Neural cell (in vitro differentiated cells): Measurements from ENCODE around the gene SND1. TPM values are rescaled to one million over a fixed set of nuclear protein-coding genes. Genes with fewer than 3 reads are reported as not detected.

Experiments
- H2AFZ ChIP-seq: fragments of 200-600, 300-800 bp; sonication (generic), shearing (Covaris generic); 2 replicates; pipeline ENCODE4 v1.6.0; 2014; ENCODE audit warnings: low read depth, mild to moderate bottlenecking, antibody characterized with exemption, low read length, moderate library complexity
- H3F3A ChIP-seq: fragments of 200-600 bp; shearing (Covaris generic); 2 replicates; pipeline ENCODE4 v1.6.1; 2016; ENCODE audit warnings: mild to moderate bottlenecking, moderate library complexity, mixed read lengths, antibody characterized with exemption, low read length; ENCODE audit not compliant: insufficient read depth, poor library complexity, severe bottlenecking
- H3K27ac ChIP-seq: fragments of 200-600, 300-800 bp; sonication (generic), shearing (Covaris generic); 2 replicates; pipeline ENCODE4 v1.5.1; 2014; ENCODE audit warnings: mild to moderate bottlenecking, low read length, moderate library complexity
- H3K27me3 ChIP-seq: fragments of 300-800, 200-600 bp; sonication (generic), shearing (Covaris generic); 2 replicates; pipeline ENCODE4 v1.6.0; 2014; ENCODE audit warnings: mild to moderate bottlenecking, low read depth, low read length, moderate library complexity; ENCODE audit not compliant: insufficient read depth
- H3K36me3 ChIP-seq: fragments of 300-800, 200-600 bp; sonication (generic), shearing (Covaris generic); 2 replicates; pipeline ENCODE4 v1.5.1; 2014; ENCODE audit warnings: mild to moderate bottlenecking, antibody characterized with exemption, low read length, moderate library complexity; ENCODE audit not compliant: insufficient read depth
- H3K4me2 ChIP-seq: fragments of 300-800, 200-600 bp; sonication (generic), shearing (Covaris generic); 2 replicates; pipeline ENCODE4 v1.6.0; 2014; ENCODE audit warnings: mild to moderate bottlenecking, low read length
- H3K4me3 ChIP-seq: fragments of 300-800, 200-600 bp; sonication (generic), shearing (Covaris generic); 2 replicates; pipeline ENCODE4 v1.5.1; 2014; ENCODE audit warnings: mild to moderate bottlenecking, low read length, moderate library complexity
- H3K79me2 ChIP-seq: fragments of 200-600 bp; shearing (Covaris generic); replicated peaks from 2 replicates; pipeline ENCODE4 v1.6.0; 2014; ENCODE audit warnings: mild to moderate bottlenecking, low read length, moderate library complexity; ENCODE audit not compliant: insufficient read depth
- H3K9ac ChIP-seq: fragments of 300-800, 200-600 bp; sonication (generic), shearing (Covaris generic); 2 replicates; pipeline ENCODE4 v1.6.1; 2016; ENCODE audit warnings: mild to moderate bottlenecking, low read length, mixed read lengths
- H3K9me2 ChIP-seq: fragments of 200-600 bp; shearing (Covaris generic); 2 replicates; pipeline ENCODE4 v1.6.1; 2016; ENCODE audit warnings: mild to moderate bottlenecking, low read length, mixed read lengths; ENCODE audit not compliant: insufficient read depth
- H3K9me3 ChIP-seq: fragments of 200-600, 300-800 bp; sonication (generic), shearing (Covaris generic); 2 replicates; pipeline ENCODE4 v1.6.1; 2016; ENCODE audit warnings: mild to moderate bottlenecking, mixed run types, low read length, moderate library complexity, mixed read lengths
- H4K20me1 ChIP-seq: fragments of 200-600 bp; shearing (Covaris generic); 2 replicates; pipeline ENCODE4 v1.6.1; 2016; ENCODE audit warnings: mild to moderate bottlenecking, mixed run types; ENCODE audit not compliant: insufficient read depth
- EZH2 ChIP-seq: fragments of 200-600, 300-800 bp; shearing (Covaris generic), sonication (generic); IDR thresholded peaks from 2 replicates; pipeline ENCODE4 v1.6.1; 2014; ENCODE audit warnings: antibody characterized with exemption, low read length, borderline replicate concordance, mild to moderate bottlenecking; ENCODE audit not compliant: insufficient read depth, poor library complexity, severe bottlenecking
- MXI1 ChIP-seq: fragments of 450-650 bp; conservative IDR thresholded peaks from 2 replicates; pipeline ENCODE4 v1.6.1; 2014; ENCODE audit warnings: antibody characterized with exemption, mild to moderate bottlenecking; ENCODE audit not compliant: poor library complexity, severe bottlenecking
- RAD21 ChIP-seq: fragments of 450-650 bp; conservative IDR thresholded peaks from 2 replicates; pipeline ENCODE4 v1.6.1; 2014; ENCODE audit warnings: antibody characterized with exemption, mild to moderate bottlenecking, moderate library complexity
- SMC3 ChIP-seq: fragments of 450-650 bp; conservative IDR thresholded peaks from 2 replicates; pipeline ENCODE4 v1.6.1; 2014; ENCODE audit warnings: antibody characterized with exemption, mild to moderate bottlenecking, moderate library complexity; ENCODE audit not compliant: poor library complexity
- TAF1 ChIP-seq: IDR thresholded peaks from 2 replicates; pipeline ENCODE4 v1.6.1; 2012; ENCODE audit warnings: low read depth
- polyA plus RNA-seq: library from polyadenylated mRNA; depleted of rRNA; stranded (reverse); fragments of >200 nt; gene quantifications from 2 replicates; pipeline ENCODE4 v1.2.3, GENCODE V29; 2014
- TF ChIP-seq, protein P1 (sequence below): IDR thresholded peaks from 2 replicates; pipeline ENCODE4 v1.6.1; 2012; ENCODE audit warnings: borderline replicate concordance

Gene SND1
- polyA plus RNA-seq, 1 donor from 2014 or later: 37.4 TPM

DNA sequence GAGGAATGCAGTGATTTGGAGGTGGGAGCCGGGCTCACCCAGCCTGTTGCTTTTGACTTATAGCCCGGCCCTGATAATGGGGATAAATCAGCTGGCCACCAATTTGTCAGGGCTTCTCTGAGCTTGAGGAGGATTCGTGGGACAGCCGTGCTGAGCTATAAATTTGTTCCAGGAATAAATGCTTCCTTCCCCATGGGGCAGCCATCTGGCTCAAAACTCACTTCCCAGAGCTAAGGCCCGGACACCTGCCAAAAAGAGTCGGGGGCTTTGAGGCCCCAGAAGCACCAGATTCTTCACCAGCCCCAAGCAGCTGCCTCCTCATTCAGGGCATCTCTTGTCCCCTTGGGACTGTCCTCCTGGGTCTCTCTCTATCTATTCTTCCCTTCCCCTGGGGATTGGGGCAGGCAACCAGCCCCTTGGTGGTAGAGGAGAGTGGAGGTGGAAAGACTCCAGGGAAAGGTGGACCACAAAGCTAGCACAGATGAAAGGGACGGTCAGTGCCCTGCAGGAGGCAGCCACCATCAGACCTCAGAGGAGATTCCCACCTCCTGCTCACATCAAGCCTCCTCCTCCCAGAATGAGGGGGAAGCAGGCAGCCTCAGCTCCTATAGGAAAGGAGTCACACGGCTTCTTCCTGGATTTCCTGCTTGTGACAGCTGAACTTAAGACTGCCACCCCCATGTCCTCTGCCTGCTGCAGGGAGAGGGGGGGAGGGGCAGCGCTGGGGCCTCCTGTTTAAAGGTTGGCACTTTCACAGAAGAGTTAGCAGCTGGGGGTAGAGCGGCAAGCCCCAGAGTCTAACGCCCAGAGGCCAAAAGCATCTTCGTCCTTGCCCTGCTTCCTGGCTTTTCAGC, 423.5 kb downstream of the SND1 start:
- H3K27ac ChIP-seq: no peak overlapping the region

DNA sequence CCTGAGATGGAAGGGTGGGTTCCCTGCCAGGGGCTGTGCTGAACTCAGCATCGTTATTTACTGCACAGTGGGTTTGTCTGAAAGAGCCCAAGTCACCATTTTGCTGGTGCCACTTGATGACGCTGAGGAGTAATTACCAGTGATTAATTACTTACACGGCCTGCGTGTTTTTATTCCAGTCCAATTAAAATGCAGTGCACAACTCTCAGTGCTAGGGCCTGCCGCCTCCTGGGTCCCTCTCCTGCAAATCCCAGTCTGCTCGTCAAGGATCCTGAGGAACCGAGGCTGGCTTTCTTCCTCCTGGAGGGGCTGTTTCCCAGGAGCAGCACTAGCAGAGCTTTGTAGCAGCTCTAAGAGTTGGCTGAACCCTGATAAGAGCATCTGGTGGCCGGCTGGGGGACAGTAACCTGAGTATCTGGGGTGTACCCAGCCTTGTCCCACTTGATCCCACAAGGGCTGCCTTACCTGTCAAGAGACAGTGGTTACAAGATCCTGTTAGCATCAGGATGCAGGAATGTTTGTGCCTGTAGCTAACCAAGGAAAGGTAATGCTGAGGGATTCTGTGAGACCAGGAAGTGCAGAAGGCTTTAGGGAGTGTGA, 424.3 kb downstream of the SND1 start:
- no peak overlapping the region for H3K9ac ChIP-seq
- no peak overlapping the region for H3K4me3 ChIP-seq
- no peak for TF ChIP-seq EZH2
- TF ChIP-seq, protein P1, sequence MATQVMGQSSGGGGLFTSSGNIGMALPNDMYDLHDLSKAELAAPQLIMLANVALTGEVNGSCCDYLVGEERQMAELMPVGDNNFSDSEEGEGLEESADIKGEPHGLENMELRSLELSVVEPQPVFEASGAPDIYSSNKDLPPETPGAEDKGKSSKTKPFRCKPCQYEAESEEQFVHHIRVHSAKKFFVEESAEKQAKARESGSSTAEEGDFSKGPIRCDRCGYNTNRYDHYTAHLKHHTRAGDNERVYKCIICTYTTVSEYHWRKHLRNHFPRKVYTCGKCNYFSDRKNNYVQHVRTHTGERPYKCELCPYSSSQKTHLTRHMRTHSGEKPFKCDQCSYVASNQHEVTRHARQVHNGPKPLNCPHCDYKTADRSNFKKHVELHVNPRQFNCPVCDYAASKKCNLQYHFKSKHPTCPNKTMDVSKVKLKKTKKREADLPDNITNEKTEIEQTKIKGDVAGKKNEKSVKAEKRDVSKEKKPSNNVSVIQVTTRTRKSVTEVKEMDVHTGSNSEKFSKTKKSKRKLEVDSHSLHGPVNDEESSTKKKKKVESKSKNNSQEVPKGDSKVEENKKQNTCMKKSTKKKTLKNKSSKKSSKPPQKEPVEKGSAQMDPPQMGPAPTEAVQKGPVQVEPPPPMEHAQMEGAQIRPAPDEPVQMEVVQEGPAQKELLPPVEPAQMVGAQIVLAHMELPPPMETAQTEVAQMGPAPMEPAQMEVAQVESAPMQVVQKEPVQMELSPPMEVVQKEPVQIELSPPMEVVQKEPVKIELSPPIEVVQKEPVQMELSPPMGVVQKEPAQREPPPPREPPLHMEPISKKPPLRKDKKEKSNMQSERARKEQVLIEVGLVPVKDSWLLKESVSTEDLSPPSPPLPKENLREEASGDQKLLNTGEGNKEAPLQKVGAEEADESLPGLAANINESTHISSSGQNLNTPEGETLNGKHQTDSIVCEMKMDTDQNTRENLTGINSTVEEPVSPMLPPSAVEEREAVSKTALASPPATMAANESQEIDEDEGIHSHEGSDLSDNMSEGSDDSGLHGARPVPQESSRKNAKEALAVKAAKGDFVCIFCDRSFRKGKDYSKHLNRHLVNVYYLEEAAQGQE: no peak
- H3K79me2 ChIP-seq: no peaks in the 10 kb centered on the region
- H3F3A ChIP-seq: no peaks in the 10 kb centered on the region
- H3K4me2 ChIP-seq: peak overlapping the region; percentile 10
- no peak overlapping the region for H3K27ac ChIP-seq
- no peak overlapping the region for H2AFZ ChIP-seq
- no peaks in the 10 kb centered on the region for H3K9me3 ChIP-seq
- H3K36me3 ChIP-seq: no peaks in the 10 kb centered on the region
- no peaks in the 10 kb centered on the region for H3K9me2 ChIP-seq
- H3K27me3 ChIP-seq: no peaks in the 10 kb centered on the region
- no peaks in the 10 kb centered on the region for H4K20me1 ChIP-seq

More for the DNA sequence above, 423.5 kb downstream of the SND1 start:
- Histone ChIP-seq H4K20me1 (no peaks in the 10 kb centered on the region), H3K79me2 (no peaks in the 10 kb centered on the region), H3K27me3 (no peaks in the 10 kb centered on the region), H2AFZ (no peak overlapping the region), H3K9ac (no peak overlapping the region), H3F3A (no peaks in the 10 kb centered on the region), H3K4me3 (no peak overlapping the region), H3K9me3 (no peaks in the 10 kb centered on the region), H3K9me2 (no peaks in the 10 kb centered on the region), H3K4me2 (no peak overlapping the region), H3K36me3 (no peaks in the 10 kb centered on the region)
- TF ChIP-seq SMC3 (no peak), RAD21 (no peak), MXI1 (no peak), TAF1 (no peak)
- TF ChIP-seq, protein P1: no peak
